HepG2 (cell line): ENCODE data around the gene MACROD2. TPM values are rescaled to one million over a fixed set of nuclear protein-coding genes. Genes with fewer than 3 reads are reported as not detected.

ENCODE experiments used
- ATAC-seq: fragments of 200-7000 bp; cut with Tn5 transposase; 3 replicates; pipeline ENCODE4 v1.9.1; 2020; ENCODE audit warnings: mild to moderate bottlenecking, moderate library complexity
- BruUV-seq: library from RNA; stranded (reverse); fragments of 400-500 nt; replicated peaks from 2 replicates; lab custom pipeline; 2021; lab: Mats Ljungman, UMichigan
- CTCF ChIA-PET: fragments of 300-600 bp; formaldehyde crosslinking; extraction: SDS; loops from one replicate; lab custom pipeline; 2021; ENCODE audit warnings: low total read pairs, inconsistent platforms, low intra/inter-chr PET ratio; lab: Yijun Ruan, JAX
- POLR2A ChIA-PET: fragments of 350-600 bp; sonication (Branson Sonifier 250); formaldehyde crosslinking; loops from one replicate; lab custom pipeline; 2020; ENCODE audit warnings: antibody characterized with exemption, inconsistent platforms; lab: Yijun Ruan, JAX
- DNase-seq: peaks from one replicate; pipeline ENCODE4 v3.0.0-alpha.2; 2015; ENCODE audit warnings: low spot score
- FAIRE-seq: peaks from 3 replicates; lab custom pipeline; 2011; peaks lifted over from hg19 to GRCh38; lab: Jason Lieb, UNC
- H2AFZ ChIP-seq: one replicate; pipeline ENCODE4 v1.6.1; 2011; ENCODE audit warnings: low read length, inconsistent platforms
- H3K27ac ChIP-seq: fragments of 300-600 bp; 3 replicates; pipeline ENCODE4 v1.8.0; 2011; ENCODE audit warnings: mixed run types, mild to moderate bottlenecking, mixed read lengths, low read length, inconsistent platforms; ENCODE audit not compliant: insufficient read depth; ENCODE audit errors: extremely low read length
- H3K27me3 ChIP-seq, 2 experiments: fragments of 200-600 bp in 1 of 2; 2 replicates in 1 of 2; 3 replicates in 1 of 2; pipeline versions ENCODE4 v1.6.0 to v1.8.0; 2011; ENCODE audit warnings: low read length in 2 of 2, mild to moderate bottlenecking in 2 of 2, moderate library complexity in 2 of 2, inconsistent platforms in 1 of 2; ENCODE audit not compliant: insufficient read depth in 2 of 2, control insufficient read depth in 1 of 2
- H3K36me3 ChIP-seq, 2 experiments: fragments of 200-600 bp in 1 of 2; replicated peaks in 1 of 2; 2 replicates in 1 of 2; 3 replicates in 1 of 2; pipeline versions ENCODE4 v1.5.1 to v1.8.0; 2011; ENCODE audit warnings: low read length in 2 of 2, inconsistent platforms in 1 of 2; ENCODE audit not compliant: insufficient read depth in 2 of 2, control insufficient read depth in 1 of 2
- H3K4me1 ChIP-seq: 2 replicates; pipeline ENCODE4 v1.5.1; 2012; ENCODE audit warnings: low read length, inconsistent platforms; ENCODE audit not compliant: insufficient read depth
- H3K4me2 ChIP-seq: 2 replicates; pipeline ENCODE4 v1.6.0; 2011; ENCODE audit warnings: low read depth, low read length, inconsistent platforms
- H3K4me3 ChIP-seq, 3 experiments: fragments of 200-600 bp in 1 of 3; sonication (generic), shearing (Covaris generic) in 1 of 3; replicated peaks in 1 of 3; 2 replicates each; pipeline ENCODE4 v1.5.1; 2011 to 2016; ENCODE audit warnings: low read length in 3 of 3, inconsistent platforms in 2 of 3, low read depth in 2 of 3, mild to moderate bottlenecking in 2 of 3, control low read depth in 1 of 3, mixed read lengths in 1 of 3; ENCODE audit not compliant: insufficient read depth in 1 of 3
- H3K79me2 ChIP-seq: one replicate; pipeline ENCODE4 v1.6.1; 2011; ENCODE audit warnings: low read length, inconsistent platforms; ENCODE audit not compliant: insufficient read depth
- H3K9ac ChIP-seq: 2 replicates; pipeline ENCODE4 v1.6.0; 2011; ENCODE audit warnings: mild to moderate bottlenecking, low read depth, low read length, inconsistent platforms; ENCODE audit not compliant: insufficient read depth
- H3K9me3 ChIP-seq: 2 replicates; pipeline ENCODE4 v1.5.1; 2012; ENCODE audit warnings: mild to moderate bottlenecking, low read length
- H4K20me1 ChIP-seq: 2 replicates; pipeline ENCODE4 v1.6.0; 2011; ENCODE audit warnings: inconsistent platforms, mild to moderate bottlenecking, low read length, moderate library complexity; ENCODE audit not compliant: insufficient read depth
- KDM5B ChIP-seq: sonication (generic); formaldehyde crosslinking; IDR thresholded peaks from 2 replicates; pipeline ENCODE4 v1.4.0; 2020; ENCODE audit warnings: missing genetic modification reagents, mild to moderate bottlenecking, borderline replicate concordance
- MAFF ChIP-seq: IDR thresholded peaks from 2 replicates; pipeline ENCODE4 v1.6.1; 2011; ENCODE audit warnings: low read depth, low read length, improper control_type of control experiment
- MAFK ChIP-seq, 2 experiments: IDR thresholded peaks in 1 of 2; conservative IDR thresholded peaks in 1 of 2; 2 replicates each; pipeline ENCODE4 v1.6.1; 2011; ENCODE audit warnings: improper control_type of control experiment in 2 of 2, low read length in 2 of 2
- ZNF484 ChIP-seq: sonication (generic); formaldehyde crosslinking; IDR thresholded peaks from 2 replicates; pipeline ENCODE4 v1.5.1; 2020; ENCODE audit warnings: mild to moderate bottlenecking, low read depth, missing genetic modification reagents, borderline replicate concordance
- ZNF652 ChIP-seq: IDR thresholded peaks from 2 replicates; pipeline ENCODE4 v1.6.1; 2016; ENCODE audit warnings: low read depth, borderline replicate concordance
- WGBS: methylation state at CpG from one replicate; pipeline ENCODE4 v1.1.6; 2017; ENCODE audit warnings: low lambda C conversion rate; 5-methylcytosine and 5-hydroxymethylcytosine counted together
- in situ Hi-C: cut with HindIII; loops from 2 replicates; pipeline ENCODE4 v1.10.0; 2017; ENCODE audit warnings: low pct_unique_long_range_greater_than_20kb; ENCODE audit not compliant: extremely low pct_ligation_motif_present
- intact Hi-C: fragments of 100-400 bp; cut with micrococcal nuclease; formaldehyde crosslinking; loops from one replicate; pipeline ENCODE4 v1.10.0; 2022; ENCODE audit not compliant: unreplicated experiment
- polyA plus RNA-seq, 8 experiments: library from polyadenylated mRNA; depleted of rRNA in 3 of 8; stranded (reverse) in 7 of 8; unstranded in 1 of 8; fragments of >200 nt; fragmentation: Illumina TruSeq in 4 of 8; extraction: Trizol in 4 of 8; gene quantifications; 2 replicates each; pipeline versions ENCODE4 v1.2.1 to v1.2.3, GENCODE V29; 2011 to 2016; ENCODE audit warnings: low read depth in 4 of 8, missing spikeins in 1 of 8, mixed read lengths in 1 of 8; ENCODE audit not compliant: insufficient read depth in 1 of 8
- total RNA-seq, 5 experiments: library from RNA; depleted of rRNA; stranded (reverse); fragments of >200 nt; fragmentation: Illumina TruSeq; extraction: Trizol; gene quantifications; 2 replicates each; pipeline ENCODE4 v1.2.3, GENCODE V29; 2016; ENCODE audit warnings: low read depth in 1 of 5
- TF ChIP-seq, protein P1 (sequence below): sonication (generic); formaldehyde crosslinking; conservative IDR thresholded peaks from 2 replicates; pipeline ENCODE4 v1.4.0; 2020; ENCODE audit warnings: missing genetic modification reagents
- TF ChIP-seq, protein P2 (sequence below): sonication (generic); formaldehyde crosslinking; conservative IDR thresholded peaks from 2 replicates; pipeline ENCODE4 v1.8.0; 2022; ENCODE audit warnings: missing genetic modification reagents

Gene MACROD2
- total and polyA plus RNA-seq, 2 of the 13 experiments (the other 11 are each of a cell fraction or from before 2014, with no cell fraction given) = 0.13 to 0.51 TPM

DNA sequence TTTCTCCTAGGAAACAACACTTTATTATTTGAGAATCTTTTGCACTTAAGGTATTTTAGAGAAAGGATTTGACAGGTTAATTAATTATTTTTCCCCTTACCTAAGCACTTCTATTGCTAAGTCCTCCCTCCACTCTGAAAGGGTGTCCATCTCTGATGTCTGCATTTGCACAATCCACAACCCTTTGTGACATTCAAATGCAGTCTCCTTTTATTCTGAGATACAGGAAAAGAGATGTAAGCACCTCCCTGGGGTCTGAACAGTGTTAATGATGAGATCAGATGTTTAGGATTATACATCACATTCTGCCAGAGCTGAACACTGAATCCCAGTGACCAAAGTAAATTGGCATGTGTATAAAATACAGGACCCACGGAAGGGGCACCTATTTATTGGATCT lies 1206.3 kb downstream of the MACROD2 start:
- CTCF ChIA-PET = no interaction called here
- DNase-seq = no peak
- WGBS = 6% methylated on average over 1 of the region's 1 CpG

DNA sequence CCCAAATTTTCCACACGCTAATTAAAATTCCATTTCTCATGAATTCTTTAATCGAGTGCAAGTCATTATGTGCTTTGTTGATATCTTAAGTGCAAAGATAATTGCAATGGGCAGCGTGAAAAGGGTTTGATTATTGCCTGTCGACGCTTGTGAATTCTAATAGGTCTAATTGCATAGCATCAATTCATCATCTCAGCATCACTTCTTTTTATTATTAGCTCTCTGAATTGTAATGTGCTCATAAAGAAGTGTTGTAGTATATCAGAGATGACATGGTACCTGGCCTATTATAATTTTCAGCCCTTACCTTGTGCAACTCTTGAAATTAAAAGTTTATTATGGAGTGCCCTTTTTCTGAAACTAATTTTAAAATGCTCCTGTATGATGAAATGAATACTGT lies 1208.9 kb downstream of the MACROD2 start:
- FAIRE-seq = no peak
- H3K27ac ChIP-seq = no peak overlapping the region
- POLR2A ChIA-PET = no interaction called here
- TF ChIP-seq, protein P1, sequence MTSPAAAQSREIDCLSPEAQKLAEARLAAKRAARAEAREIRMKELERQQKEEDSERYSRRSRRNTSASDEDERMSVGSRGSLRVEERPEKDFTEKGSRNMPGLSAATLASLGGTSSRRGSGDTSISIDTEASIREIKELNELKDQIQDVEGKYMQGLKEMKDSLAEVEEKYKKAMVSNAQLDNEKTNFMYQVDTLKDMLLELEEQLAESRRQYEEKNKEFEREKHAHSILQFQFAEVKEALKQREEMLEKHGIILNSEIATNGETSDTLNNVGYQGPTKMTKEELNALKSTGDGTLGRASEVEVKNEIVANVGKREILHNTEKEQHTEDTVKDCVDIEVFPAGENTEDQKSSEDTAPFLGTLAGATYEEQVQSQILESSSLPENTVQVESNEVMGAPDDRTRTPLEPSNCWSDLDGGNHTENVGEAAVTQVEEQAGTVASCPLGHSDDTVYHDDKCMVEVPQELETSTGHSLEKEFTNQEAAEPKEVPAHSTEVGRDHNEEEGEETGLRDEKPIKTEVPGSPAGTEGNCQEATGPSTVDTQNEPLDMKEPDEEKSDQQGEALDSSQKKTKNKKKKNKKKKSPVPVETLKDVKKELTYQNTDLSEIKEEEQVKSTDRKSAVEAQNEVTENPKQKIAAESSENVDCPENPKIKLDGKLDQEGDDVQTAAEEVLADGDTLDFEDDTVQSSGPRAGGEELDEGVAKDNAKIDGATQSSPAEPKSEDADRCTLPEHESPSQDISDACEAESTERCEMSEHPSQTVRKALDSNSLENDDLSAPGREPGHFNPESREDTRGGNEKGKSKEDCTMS (CRISPR knock-in tag) = no peak
- no peak for TF ChIP-seq KDM5B (CRISPR knock-in tag)
- TF ChIP-seq, protein P2, sequence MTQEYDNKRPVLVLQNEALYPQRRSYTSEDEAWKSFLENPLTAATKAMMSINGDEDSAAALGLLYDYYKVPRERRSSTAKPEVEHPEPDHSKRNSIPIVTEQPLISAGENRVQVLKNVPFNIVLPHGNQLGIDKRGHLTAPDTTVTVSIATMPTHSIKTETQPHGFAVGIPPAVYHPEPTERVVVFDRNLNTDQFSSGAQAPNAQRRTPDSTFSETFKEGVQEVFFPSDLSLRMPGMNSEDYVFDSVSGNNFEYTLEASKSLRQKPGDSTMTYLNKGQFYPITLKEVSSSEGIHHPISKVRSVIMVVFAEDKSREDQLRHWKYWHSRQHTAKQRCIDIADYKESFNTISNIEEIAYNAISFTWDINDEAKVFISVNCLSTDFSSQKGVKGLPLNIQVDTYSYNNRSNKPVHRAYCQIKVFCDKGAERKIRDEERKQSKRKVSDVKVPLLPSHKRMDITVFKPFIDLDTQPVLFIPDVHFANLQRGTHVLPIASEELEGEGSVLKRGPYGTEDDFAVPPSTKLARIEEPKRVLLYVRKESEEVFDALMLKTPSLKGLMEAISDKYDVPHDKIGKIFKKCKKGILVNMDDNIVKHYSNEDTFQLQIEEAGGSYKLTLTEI (CRISPR knock-in tag) = no peak
- TF ChIP-seq ZNF652 (CRISPR knock-in tag) = no peak

More for the DNA sequence above, 1206.3 kb downstream of the MACROD2 start:
- no peak for FAIRE-seq
- Histone ChIP-seq H3K27me3 (no peaks in the 10 kb centered on the region), H2AFZ (no peak overlapping the region), H3K4me2 (no peak overlapping the region), H4K20me1 (no peaks in the 10 kb centered on the region), H3K4me3 (no peak overlapping the region), H3K27ac (no peak overlapping the region), H3K9me3 (no peaks in the 10 kb centered on the region), H3K4me1 (no peaks in the 10 kb centered on the region), H3K79me2 (no peaks in the 10 kb centered on the region), H3K9ac (no peak overlapping the region), H3K36me3 (no peaks in the 10 kb centered on the region)
- in situ Hi-C loops (no loop called here), intact Hi-C loops (no loop called here)
- no TSS peak for BruUV-seq
- POLR2A ChIA-PET = no interaction called here
- TF ChIP-seq MAFK (conservative IDR thresholded peaks at IDR 0.05 in 1 of 2, IDR thresholded peaks at IDR 0.05 in 1 of 2; ENCODE audit: low read length in 2 of 2) = peak in 1 of 2 experiments; percentile 76; a peak in 2 of 4 replicates
- TF ChIP-seq ZNF484 = no peak
- TF ChIP-seq MAFF = peak; percentile 29; the same call in 1 of the 2 replicates
- no peak for ATAC-seq

More for the DNA sequence above, 1208.9 kb downstream of the MACROD2 start:
- Histone ChIP-seq H3K36me3 (no peaks in the 10 kb centered on the region), H3K9ac (no peak overlapping the region), H4K20me1 (no peaks in the 10 kb centered on the region), H3K4me1 (no peaks in the 10 kb centered on the region), H3K9me3 (peaks cover 22% of the 10 kb centered on the region), H3K4me3 (no peak overlapping the region), H2AFZ (no peak overlapping the region), H3K27me3 (no peaks in the 10 kb centered on the region), H3K4me2 (no peak overlapping the region), H3K79me2 (no peaks in the 10 kb centered on the region)
- CTCF ChIA-PET = no interaction called here
- BruUV-seq = no TSS peak
- intact Hi-C loops (no loop called here), in situ Hi-C loops (no loop called here)
- DNase-seq (no peak), ATAC-seq (no peak)
- WGBS = 31% methylated on average over 5 of the region's 5 CpGs
